K562 (cell line): ENCODE measurements around the gene UBR3. TPM values are rescaled to one million over a fixed set of nuclear protein-coding genes. Genes with fewer than 3 reads are reported as not detected.

Experiments
- ATAC-seq: fragments of 200-7000 bp; cut with Tn5 transposase; 3 replicates; pipeline ENCODE4 v1.9.1; 2020; ENCODE audit warnings: moderate library complexity
- BruUV-seq: library from RNA; stranded (reverse); fragments of 400-500 nt; replicated peaks from 2 replicates; lab custom pipeline; 2021; lab: Mats Ljungman, UMichigan
- CTCF ChIA-PET: fragments of 300-600 bp; formaldehyde crosslinking; extraction: SDS; loops from one replicate; lab custom pipeline; 2021; ENCODE audit warnings: low intra/inter-chr PET ratio; lab: Yijun Ruan, JAX
- POLR2A ChIA-PET: fragments of 300-600, 350-650 bp; sonication (Branson Sonifier 250); formaldehyde crosslinking; extraction: SDS; loops from one replicate; lab custom pipeline; 2021; ENCODE audit warnings: antibody characterized with exemption, inconsistent platforms; lab: Yijun Ruan, JAX
- DNase-seq, 4 experiments: peaks; one replicate each; pipeline versions ENCODE4 v3.0.0 to v3.0.0-alpha.2; 2011 to 2018; ENCODE audit warnings: low spot score in 3 of 4, mixed read lengths in 3 of 4; ENCODE audit errors: extremely low read depth in 1 of 4
- FAIRE-seq: peaks from 2 replicates; lab custom pipeline; 2011; peaks lifted over from hg19 to GRCh38; lab: Jason Lieb, UNC
- H2AFZ ChIP-seq: 2 replicates; pipeline ENCODE4 v1.6.0; 2011; ENCODE audit warnings: low read depth, low read length, control low read depth, inconsistent platforms
- H3K27ac ChIP-seq: fragments of 200-600 bp; 3 replicates; pipeline ENCODE4 v1.8.0; 2011; ENCODE audit warnings: low read depth, mild to moderate bottlenecking, control low read depth, inconsistent platforms, low read length, moderate library complexity, mixed read lengths; ENCODE audit errors: extremely low read depth
- H3K27me3 ChIP-seq, 2 experiments: fragments of 300-600 bp in 1 of 2; 2 replicates in 1 of 2; 3 replicates in 1 of 2; pipeline versions ENCODE4 v1.6.0 to v1.8.0; 2011; ENCODE audit warnings: inconsistent platforms in 2 of 2, low read length in 2 of 2, mild to moderate bottlenecking in 1 of 2, mixed read lengths in 1 of 2, moderate library complexity in 1 of 2; ENCODE audit not compliant: control insufficient read depth in 2 of 2, insufficient read depth in 2 of 2
- H3K36me3 ChIP-seq: fragments of 300-600 bp; 3 replicates; pipeline ENCODE4 v1.8.0; 2011; ENCODE audit warnings: mild to moderate bottlenecking, low read length, inconsistent platforms; ENCODE audit not compliant: control insufficient read depth, insufficient read depth
- H3K4me1 ChIP-seq, 2 experiments: fragments of 200-600 bp in 1 of 2; replicated peaks in 1 of 2; 2 replicates in 1 of 2; 3 replicates in 1 of 2; pipeline versions ENCODE4 v1.5.1 to v1.8.0; 2011; ENCODE audit warnings: inconsistent platforms in 2 of 2, low read length in 2 of 2, mild to moderate bottlenecking in 1 of 2, mixed read lengths in 1 of 2, moderate library complexity in 1 of 2; ENCODE audit not compliant: control insufficient read depth in 2 of 2, insufficient read depth in 2 of 2
- H3K4me2 ChIP-seq: 2 replicates; pipeline ENCODE4 v1.6.1; 2011; ENCODE audit warnings: low read length, control low read depth, inconsistent platforms, mixed read lengths; ENCODE audit not compliant: insufficient read depth
- H3K4me3 ChIP-seq: fragments of 200-600 bp; sonication (generic), shearing (Covaris generic); 2 replicates; pipeline ENCODE4 v1.5.1; 2016; ENCODE audit warnings: control low read depth, inconsistent platforms
- H3K79me2 ChIP-seq: fragments of 200-600 bp; 3 replicates; pipeline ENCODE4 v1.8.0; 2011; ENCODE audit warnings: low read length, inconsistent platforms; ENCODE audit not compliant: control insufficient read depth, insufficient read depth
- H3K9ac ChIP-seq, 2 experiments: 2 replicates each; pipeline versions ENCODE4 v1.6.0 to v1.6.1; 2011; ENCODE audit warnings: low read depth in 2 of 2, low read length in 2 of 2, control low read depth in 1 of 2, inconsistent platforms in 1 of 2, mild to moderate bottlenecking in 1 of 2, mixed read lengths in 1 of 2; ENCODE audit not compliant: insufficient read depth in 1 of 2
- H3K9me1 ChIP-seq: one replicate; pipeline ENCODE4 v1.6.0; 2011; ENCODE audit warnings: inconsistent platforms, mild to moderate bottlenecking, low read length, moderate library complexity; ENCODE audit not compliant: control insufficient read depth, insufficient read depth
- H3K9me3 ChIP-seq: replicated peaks from 2 replicates; pipeline ENCODE4 v1.5.1; 2011; ENCODE audit warnings: low read depth, low read length, inconsistent platforms; ENCODE audit not compliant: control insufficient read depth, insufficient read depth
- H4K20me1 ChIP-seq: replicated peaks from 2 replicates; pipeline ENCODE4 v1.6.1; 2011; ENCODE audit warnings: low read length, inconsistent platforms, mixed read lengths; ENCODE audit not compliant: control insufficient read depth, insufficient read depth
- ARID3A ChIP-seq: IDR thresholded peaks from 2 replicates; pipeline ENCODE4 v1.6.1; 2012; ENCODE audit warnings: low read depth, low read length, improper control_type of control experiment, borderline replicate concordance
- ATF1 ChIP-seq, 2 experiments: fragments of 450-650 bp in 1 of 2; IDR thresholded peaks; 2 replicates each; pipeline ENCODE4 v1.6.1; 2016; ENCODE audit warnings: missing compliant biosample characterization in 1 of 2, missing genetic modification characterization in 1 of 2
- CGGBP1 ChIP-seq: fragments of 250-450 bp; sonication (Bioruptor Pico); IDR thresholded peaks from 2 replicates; pipeline ENCODE4 v1.9.0; 2021; ENCODE audit warnings: mild to moderate bottlenecking
- CHCHD3 ChIP-seq: fragments of 250-450 bp; sonication (Bioruptor Pico); IDR thresholded peaks from 2 replicates; pipeline ENCODE4 v2.1.2; 2022; ENCODE audit warnings: mild to moderate bottlenecking
- E2F3 ChIP-seq: fragments of 250-450 bp; sonication (Bioruptor Pico); IDR thresholded peaks from 2 replicates; pipeline ENCODE4 v1.4.0; 2020; ENCODE audit warnings: mild to moderate bottlenecking
- ELF1 ChIP-seq: fragments of 200-800 bp; sonication (Bioruptor generic); IDR thresholded peaks from 2 replicates; pipeline ENCODE4 v1.6.1; 2016; ENCODE audit warnings: missing genetic modification characterization, missing compliant biosample characterization
- GATAD2A ChIP-seq: fragments of 450-650 bp; IDR thresholded peaks from 2 replicates; pipeline ENCODE4 v1.6.1; 2017
- IRF2 ChIP-seq: sonication (generic); formaldehyde crosslinking; IDR thresholded peaks from 2 replicates; pipeline ENCODE4 v1.8.1; 2022; ENCODE audit warnings: mild to moderate bottlenecking, missing genetic modification reagents
- KLF6 ChIP-seq: fragments of 250-450 bp; sonication (Bioruptor Pico); IDR thresholded peaks from 2 replicates; pipeline ENCODE4 v1.4.0; 2020; ENCODE audit warnings: mild to moderate bottlenecking, moderate library complexity, borderline replicate concordance
- NELFE ChIP-seq: IDR thresholded peaks from 2 replicates; pipeline ENCODE4 v1.6.1; 2011; ENCODE audit warnings: mild to moderate bottlenecking; ENCODE audit not compliant: insufficient read depth, insufficient read length
- NR0B1 ChIP-seq: fragments of 450-650 bp; IDR thresholded peaks from one replicate; pipeline ENCODE4 v1.6.1; 2018; ENCODE audit warnings: mild to moderate bottlenecking, moderate library complexity; ENCODE audit not compliant: partially characterized antibody
- SREBF2 ChIP-seq: sonication (generic); formaldehyde crosslinking; IDR thresholded peaks from 2 replicates; pipeline ENCODE4 v1.4.0; 2020; ENCODE audit warnings: mild to moderate bottlenecking, missing genetic modification reagents
- SUPT5H ChIP-seq: fragments of 450-650 bp; IDR thresholded peaks from 2 replicates; pipeline ENCODE4 v1.6.1; 2016
- TAF1 ChIP-seq: IDR thresholded peaks from 2 replicates; pipeline ENCODE4 v1.6.1; 2011; ENCODE audit warnings: mild to moderate bottlenecking, low read length, moderate library complexity; ENCODE audit not compliant: insufficient read depth, control insufficient read depth, severe bottlenecking; ENCODE audit errors: extremely low read depth
- ZFPM2 ChIP-seq: fragments of 250-450 bp; sonication (Bioruptor Pico); IDR thresholded peaks from 2 replicates; pipeline ENCODE4 v1.5.1; 2022; ENCODE audit warnings: mild to moderate bottlenecking
- ZNF282 ChIP-seq: sonication (generic); formaldehyde crosslinking; IDR thresholded peaks from 2 replicates; pipeline ENCODE4 v1.8.1; 2023; ENCODE audit warnings: missing genetic modification reagents
- WGBS: fragments of 100-300 bp; shearing (Covaris generic); methylation state at CpG from one replicate; pipeline ENCODE4 v1.1.6; 2016; ENCODE audit warnings: low coverage, mixed read lengths; ENCODE audit not compliant: insufficient coverage; ENCODE audit errors: missing lambda C conversion rate; 5-methylcytosine and 5-hydroxymethylcytosine counted together
- in situ Hi-C: fragments of 300-500 bp; cut with MboI; formaldehyde crosslinking; loops from 4 replicates; pipeline ENCODE4 v1.15.0; 2018; ENCODE audit warnings: inconsistent platforms, mixed read lengths
- intact Hi-C: fragments of 100-400 bp; cut with micrococcal nuclease; formaldehyde crosslinking; loops from 2 replicates; pipeline ENCODE4 v1.14.2; 2022
- polyA plus RNA-seq, 8 experiments: library from polyadenylated mRNA; depleted of rRNA in 4 of 8; stranded (reverse) in 5 of 8; unstranded in 3 of 8; fragments of >200 nt; fragmentation: Nextera tagmentation in 2 of 8; fragmentation: Illumina TruSeq in 1 of 8; extraction: Ambion mirVana in 2 of 8; extraction: Trizol in 1 of 8; gene quantifications; 2 replicates each; pipeline versions ENCODE4 v1.2.1 to v1.2.3, GENCODE V29; 2011 to 2014; ENCODE audit warnings: inconsistent platforms in 1 of 8, missing spikeins in 1 of 8
- total RNA-seq, 7 experiments: library from RNA; depleted of rRNA in 6 of 7; stranded (reverse); fragments of >200 nt in 6 of 7; fragmentation: Illumina TruSeq in 2 of 7; extraction: Trizol in 2 of 7; gene quantifications; 2 replicates each; pipeline versions ENCODE4 v1.2.1 to v1.2.3, GENCODE V29; 2011 to 2021; ENCODE audit warnings: low replicate concordance in 1 of 7

The UBR3 gene
- total and polyA plus RNA-seq, 9 of the 15 experiments (the other 6 are each of a cell fraction or from before 2014, with no cell fraction given), result 14.4 to 63.5 (median 40.4) TPM

GRCh38 chr2:169798718-169799592 is 28.3 kb upstream of the UBR3 start, which contains the start of gene SSB:
Gene SSB (plus strand): TSS chr2:169798871. CDS start chr2:169800961, 2,090 bp downstream.
- H3K4me2 ChIP-seq, result peak within 1 kb of the TSS; percentile 89
- peak within 1 kb of the TSS; percentile 78 for H3K27ac ChIP-seq
- ChIA-PET POLR2A (interaction anchor here (0.7 to 1.9 kb wide), 10 partner anchors 9 to 318 kb away, joined by 3 to 8 read pairs (median 6); partner anchors contain the start of gene UBR3), CTCF (no interaction called here)
- peak within 1 kb of the TSS; percentile 85 to 92 for H3K9ac ChIP-seq
- H3K27me3 ChIP-seq, result no peaks in the 10 kb centered on the region
- FAIRE-seq (peak; percentile 90), ATAC-seq (peak; percentile 97), DNase-seq (peak; percentile 99 to 100 (median 100))
- no peaks in the 10 kb centered on the region for H3K9me3 ChIP-seq
- H2AFZ ChIP-seq, result peak within 1 kb of the TSS; percentile 94
- H3K36me3 ChIP-seq, result peaks cover 38% of the 10 kb centered on the region
- H4K20me1 ChIP-seq, result peaks cover 8% of the 10 kb centered on the region
- in situ Hi-C loops, result no loop called here
- no TSS peak for BruUV-seq
- peaks cover 5 to 6% of the 10 kb centered on the region in 2 experiments; a peak in 3 of 5 replicates for H3K4me1 ChIP-seq
- peaks cover 54% of the 10 kb centered on the region for H3K79me2 ChIP-seq
- H3K4me3 ChIP-seq, result peak within 1 kb of the TSS; percentile 67
- no peaks in the 10 kb centered on the region for H3K9me1 ChIP-seq
- intact Hi-C loops, result no loop called here
- under 1% methylated on average over 62 of the region's 67 CpGs for WGBS
- TF ChIP-seq CGGBP1, result no peak
- TF ChIP-seq ELF1, result 0 out of 2 replicates have a peak, but pooled peaks have one; percentile 46
- TF ChIP-seq E2F3 (CRISPR knock-in tag), result peak; percentile 32; the same call in 1 of the 2 replicates
- TF ChIP-seq SUPT5H, result peak; percentile 98
- TF ChIP-seq ZNF282 (CRISPR knock-in tag), result no peak
- no peak for TF ChIP-seq ARID3A
- no peak for TF ChIP-seq CHCHD3 (CRISPR knock-in tag)
- no peak for TF ChIP-seq ZFPM2 (CRISPR knock-in tag)
- TF ChIP-seq IRF2 (CRISPR knock-in tag), result no peak
- TF ChIP-seq TAF1, result peak; percentile 91
- no peak for TF ChIP-seq KLF6 (CRISPR knock-in tag)
- no peak for TF ChIP-seq SREBF2 (CRISPR knock-in tag)
- no peak for TF ChIP-seq NR0B1
- TF ChIP-seq GATAD2A, result no peak
- TF ChIP-seq NELFE, result no peak
- no peak for TF ChIP-seq ATF1 (CRISPR knock-in tag; IDR thresholded peaks at IDR 0.05)
- TF ChIP-seq ATF1 (tag; IDR thresholded peaks at IDR 0.05), result peak; percentile 58
